ENCODE measurements around the gene DPAGT1.

The DPAGT1 gene

GRCh38 chr11:119085437-119085847 lies 16.2 kb downstream of the DPAGT1 start (continued):
- TF ChIP-seq TSHZ1 (tag by site-specific recombination; IDR thresholded peaks at IDR 0.05; ENCODE audit: borderline replicate concordance), result no peak
- TF ChIP-seq ZNF549 (tag by site-specific recombination; IDR thresholded peaks at IDR 0.05), result no peak
- no peak for TF ChIP-seq ZNF221 (tag by site-specific recombination; IDR thresholded peaks at IDR 0.05; ENCODE audit: borderline replicate concordance)
- no peak for TF ChIP-seq ZSCAN18 (tag by site-specific recombination; IDR thresholded peaks at IDR 0.05)
- TF ChIP-seq ZNF223 (tag by site-specific recombination; IDR thresholded peaks at IDR 0.05), result no peak
- no peak for TF ChIP-seq ZNF140 (tag by site-specific recombination; IDR thresholded peaks at IDR 0.05)
- TF ChIP-seq PATZ1 (tag by site-specific recombination; IDR thresholded peaks at IDR 0.05), result no peak
- no peak for TF ChIP-seq ZNF670 (tag by site-specific recombination; IDR thresholded peaks at IDR 0.05; ENCODE audit: low read depth)
- TF ChIP-seq ZNF639 (tag by site-specific recombination; IDR thresholded peaks at IDR 0.05), result no peak
- TF ChIP-seq GLI2 (tag by site-specific recombination; IDR thresholded peaks at IDR 0.05; ENCODE audit: borderline replicate concordance, low read depth), result no peak
- no peak for TF ChIP-seq ZNF585B (tag by site-specific recombination; IDR thresholded peaks at IDR 0.05)
- no peak for TF ChIP-seq ZNF10 (tag by site-specific recombination; IDR thresholded peaks at IDR 0.05)
- no peak for TF ChIP-seq ZNF623 (tag by site-specific recombination; IDR thresholded peaks at IDR 0.05)
- no peak for TF ChIP-seq FEZF1 (tag by site-specific recombination; IDR thresholded peaks at IDR 0.05)
- TF ChIP-seq TCF7L2 (IDR thresholded peaks at IDR 0.05; ENCODE audit: borderline replicate concordance, low read depth, low read length), result no peak

GRCh38 chr11:119084663-119085436 lies 16.8 kb downstream of the DPAGT1 start, which contains the start of gene HMBS:
TSS of gene HMBS (plus strand) at chr11:119084881. CDS start at chr11:119085034, 153 bp downstream.
- ChIA-PET POLR2A (interaction anchor here (0.5 to 3.6 kb wide), 40 partner anchors 8 to 472 kb away, joined by 3 to 65 read pairs (median 4); partner anchors contain the start of genes BCL9L, C2CD2L, CBL and CENATAC), CTCF (interaction anchor here (0.5 to 1.6 kb wide), 7 partner anchors 19 to 271 kb away, joined by 3 to 5 read pairs (median 3); no protein-coding TSS in a partner anchor)
- Histone ChIP-seq H3K27ac (ENCODE audit: extremely low read depth, low read depth, low read length) (peak within 1 kb of the TSS; percentile 6; the same call in 1 of the 2 replicates), H3K9me3 (ENCODE audit: control insufficient read depth, insufficient read depth, low read depth, low read length) (no peaks in the 10 kb centered on the region), H3K36me3 (ENCODE audit: control insufficient read depth in 2 of 2, insufficient read depth in 1 of 2, low read length in 2 of 2) (peaks cover 0 to 47% of the 10 kb centered on the region in 2 experiments; a peak in 2 of 3 replicates), H3K4me3 (ENCODE audit: low read depth, low read length) (peak within 1 kb of the TSS; percentile 69), H3K4me1 (ENCODE audit: control insufficient read depth, insufficient read depth, low read length) (0 out of 2 replicates have a peak, but pooled peaks cover 3% of the 10 kb centered on the region)
- TF ChIP-seq ZNF623 (tag by site-specific recombination; IDR thresholded peaks at IDR 0.05) (0 out of 2 replicates have a peak, but pooled peaks have one; percentile 10), ZNF830 (tag by site-specific recombination; IDR thresholded peaks at IDR 0.05; ENCODE audit: low read depth) (no peak), ZSCAN30 (tag by site-specific recombination; IDR thresholded peaks at IDR 0.05) (peak; percentile 20; the same call in 1 of the 2 replicates), KLF16 (tag by site-specific recombination; IDR thresholded peaks at IDR 0.05) (0 out of 2 replicates have a peak, but pooled peaks have one; percentile 31), ZBTB17 (tag by site-specific recombination; IDR thresholded peaks at IDR 0.05) (peak; percentile 42; the same call in 1 of the 2 replicates), ZSCAN4 (tag by site-specific recombination; IDR thresholded peaks at IDR 0.05) (0 out of 2 replicates have a peak, but pooled peaks have one; percentile 11), WT1 (tag by site-specific recombination; IDR thresholded peaks at IDR 0.05) (peak; percentile 70; the same call in 1 of the 2 replicates), ZNF341 (tag by site-specific recombination; IDR thresholded peaks at IDR 0.05; ENCODE audit: low read depth) (peak; percentile 45; the same call in 1 of the 2 replicates), ATF2 (tag by site-specific recombination; IDR thresholded peaks at IDR 0.05; ENCODE audit: low read depth) (no peak), SP2 (tag by site-specific recombination; IDR thresholded peaks at IDR 0.05) (peak; percentile 93)
